CD4-positive, alpha-beta T cell treated with Interleukin-12 subunit alpha and Interleukin-12 subunit beta, for 1 hour (primary cell): ENCODE data around the gene CD86.

ENCODE experiments used
- DNase-seq: peaks from one replicate; pipeline ENCODE4 v3.0.0-alpha.2; 2020

Gene CD86

GRCh38 chr3:122063908-122064307 lies 8.7 kb downstream of the CD86 start:
- DNase-seq, result no peak

- no peak for DNase-seq
Observed at GRCh38 chr3:122064326-122064725, 9.2 kb downstream of the CD86 start.

DNA sequence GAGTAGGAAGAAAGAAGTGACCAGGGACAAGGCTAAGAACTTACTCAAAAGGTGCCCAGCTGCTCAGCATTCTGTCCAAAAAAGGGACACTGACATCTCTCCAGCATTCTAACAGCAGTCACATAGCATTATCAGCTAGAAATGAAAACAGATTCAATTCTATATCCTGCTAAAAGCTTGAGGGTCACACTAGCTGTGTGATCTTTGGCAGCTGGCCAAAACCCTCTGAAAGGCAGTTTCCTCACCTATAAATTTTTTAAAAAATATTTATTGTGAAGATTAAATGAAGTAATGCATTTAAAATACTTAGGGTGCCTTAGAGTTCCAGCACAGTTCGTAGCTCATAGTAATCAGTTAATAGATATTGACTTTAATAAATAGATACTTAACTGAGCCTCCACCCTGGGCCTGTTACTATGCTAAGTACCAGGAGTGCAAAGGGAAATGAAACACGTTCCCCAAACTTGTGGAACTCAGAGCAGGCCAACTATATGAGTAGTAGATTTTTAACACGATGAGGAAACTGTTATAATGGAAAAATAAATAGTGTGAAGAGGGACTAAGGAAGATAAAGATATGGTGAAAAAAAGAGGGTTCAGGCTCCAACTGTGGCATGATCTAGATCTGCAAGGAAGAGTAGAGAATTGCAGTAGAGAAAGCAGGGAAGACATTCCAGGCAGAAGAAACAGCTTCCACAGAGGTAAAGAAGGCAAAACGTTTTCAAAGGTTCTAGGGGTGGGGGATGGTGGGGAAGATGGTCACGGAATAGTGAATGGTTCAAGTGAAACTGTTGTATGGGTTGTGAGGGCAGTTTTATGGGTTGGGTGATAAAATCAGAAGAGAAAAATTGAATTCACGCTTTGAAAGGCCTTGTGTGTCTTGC lies 11.4 kb downstream of the CD86 start:
- no peak for DNase-seq

- DNase-seq, result no peak
Observed at GRCh38 chr3:122067214-122067550, 12.0 kb downstream of the CD86 start.

DNA sequence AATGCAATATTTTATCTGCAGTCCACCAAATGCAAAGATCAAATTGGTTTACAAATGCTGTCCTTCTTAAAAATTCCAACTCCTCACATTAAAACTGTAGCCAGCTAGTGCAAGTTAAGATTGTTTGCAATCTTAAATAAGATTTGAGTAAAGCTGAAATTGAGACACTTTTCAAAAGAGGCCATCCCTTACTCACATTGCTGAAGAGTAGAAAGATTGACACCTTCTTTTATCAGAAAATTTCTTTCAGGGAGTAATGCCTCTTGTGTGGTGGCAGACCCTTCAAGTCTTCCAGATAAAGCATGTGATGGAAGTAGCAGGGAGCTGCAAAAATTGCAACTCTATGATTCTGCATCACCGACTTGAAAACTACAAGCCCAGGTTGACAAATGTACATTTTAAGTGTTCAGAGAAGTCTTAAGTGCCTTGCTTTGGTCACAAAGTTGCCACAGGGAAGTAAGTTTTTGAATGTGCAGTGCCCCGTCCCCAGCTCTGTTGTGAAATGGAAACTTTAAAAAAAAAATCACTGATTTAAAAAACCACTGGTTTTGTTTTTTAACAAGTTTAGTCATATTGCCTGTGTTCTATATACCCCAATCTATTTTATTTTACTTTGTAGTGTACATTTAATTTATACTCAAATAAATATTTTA lies 12.6 kb downstream of the CD86 start:
- DNase-seq, result no peak

- peak; percentile 17 for DNase-seq
Observed at GRCh38 chr3:122074621-122075265, 19.6 kb downstream of the CD86 start.

GRCh38 chr3:122076491-122077292 lies 21.5 kb downstream of the CD86 start:
- DNase-seq, result no peak

DNA sequence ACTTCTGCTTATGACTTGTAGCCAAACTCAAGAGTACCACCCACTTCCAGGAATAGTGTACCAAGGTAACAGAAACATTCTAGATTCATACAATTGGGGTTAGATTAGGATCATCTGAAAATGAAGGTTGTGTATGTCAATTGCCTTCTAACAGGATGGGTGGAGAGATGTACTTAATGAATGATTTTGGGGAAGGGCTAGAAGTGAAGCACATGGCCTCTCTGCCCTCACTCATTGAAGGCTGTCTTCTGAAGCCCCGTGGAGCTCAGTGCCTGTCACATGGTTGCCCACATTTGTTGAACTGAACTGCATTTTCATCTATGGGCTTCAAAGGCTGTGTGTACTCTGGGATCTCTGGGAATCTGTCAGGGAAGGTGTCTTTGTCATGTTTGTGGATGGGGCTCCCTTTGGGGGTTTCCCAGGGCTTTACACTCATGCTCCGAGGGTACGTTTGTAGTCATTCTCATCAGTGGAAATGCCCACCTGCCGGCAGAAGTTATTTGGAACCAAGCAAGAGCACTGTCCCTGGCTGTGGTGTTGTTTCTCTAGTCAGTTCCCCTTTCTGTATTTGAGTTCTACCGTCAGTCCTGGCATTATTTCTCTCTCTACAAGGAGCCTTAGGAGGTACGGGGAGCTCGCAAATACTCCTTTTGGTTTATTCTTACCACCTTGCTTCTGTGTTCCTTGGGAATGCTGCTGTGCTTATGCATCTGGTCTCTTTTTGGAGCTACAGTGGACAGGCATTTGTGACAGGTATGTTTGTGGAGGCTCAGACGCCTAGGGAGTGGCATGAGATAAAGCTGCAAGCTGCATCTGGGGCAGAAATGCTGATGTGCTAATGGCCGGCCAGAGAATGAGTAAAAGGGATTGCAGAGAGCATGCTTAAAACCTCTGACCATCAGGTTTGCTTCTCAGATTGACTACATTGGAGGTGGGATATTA lies 22.4 kb downstream of the CD86 start:
- no peak for DNase-seq

GRCh38 chr3:122078235-122078935 lies 23.2 kb downstream of the CD86 start:
- no peak for DNase-seq

DNA sequence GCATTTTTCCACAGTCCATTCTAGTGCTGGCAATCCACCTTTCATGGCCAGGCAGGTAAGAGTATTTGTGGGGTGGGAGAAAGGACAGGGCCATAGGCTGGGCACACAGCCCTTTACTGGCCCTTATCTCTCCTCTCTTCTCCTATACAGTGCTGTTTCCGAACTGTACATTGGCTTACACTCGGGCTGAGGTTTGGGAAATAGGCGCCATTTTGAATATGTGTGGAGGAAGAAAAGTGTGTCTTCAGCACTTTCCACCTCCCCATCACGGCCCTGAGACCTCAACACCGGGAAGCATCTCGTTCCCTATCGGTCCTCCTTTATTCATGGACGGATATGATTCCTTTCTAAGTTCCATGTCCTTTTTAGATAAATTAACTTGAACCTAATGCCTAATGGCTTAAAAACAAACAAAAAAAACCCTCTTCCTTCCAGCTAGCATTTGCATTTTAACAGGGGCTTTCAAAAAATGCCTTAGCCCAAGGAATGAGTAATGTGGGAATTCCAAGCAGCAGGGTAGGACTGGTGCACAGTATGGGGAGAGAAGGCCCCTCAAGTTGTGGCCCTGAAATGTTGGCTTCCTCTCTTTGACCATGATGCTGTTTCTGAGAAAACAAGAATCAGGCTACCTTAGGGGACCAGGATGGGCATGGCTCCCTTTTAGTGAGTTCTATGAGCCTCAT lies 24.5 kb downstream of the CD86 start:
- DNase-seq, result no peak

DNA sequence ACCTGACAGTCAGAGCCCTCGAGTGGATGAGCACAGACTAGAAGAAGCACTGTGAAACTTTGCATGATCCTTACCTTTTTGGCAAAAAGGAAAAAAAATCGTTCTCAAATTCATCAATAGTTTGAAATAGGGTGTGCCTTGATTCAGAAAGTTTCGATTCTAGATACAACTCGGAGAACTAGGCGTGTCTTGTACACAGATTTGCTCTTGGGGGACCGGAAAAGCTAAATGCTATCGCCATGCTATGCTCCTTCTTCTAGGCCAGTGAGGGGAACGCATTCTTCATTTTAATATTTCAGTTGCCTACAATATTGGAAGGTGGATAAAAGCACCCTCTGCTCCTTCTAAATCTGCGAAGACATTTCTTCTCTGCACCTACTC lies 25.0 kb downstream of the CD86 start:
- DNase-seq, result no peak

- DNase-seq, result no peak
Observed at GRCh38 chr3:122081543-122082247, 26.5 kb downstream of the CD86 start.

DNA sequence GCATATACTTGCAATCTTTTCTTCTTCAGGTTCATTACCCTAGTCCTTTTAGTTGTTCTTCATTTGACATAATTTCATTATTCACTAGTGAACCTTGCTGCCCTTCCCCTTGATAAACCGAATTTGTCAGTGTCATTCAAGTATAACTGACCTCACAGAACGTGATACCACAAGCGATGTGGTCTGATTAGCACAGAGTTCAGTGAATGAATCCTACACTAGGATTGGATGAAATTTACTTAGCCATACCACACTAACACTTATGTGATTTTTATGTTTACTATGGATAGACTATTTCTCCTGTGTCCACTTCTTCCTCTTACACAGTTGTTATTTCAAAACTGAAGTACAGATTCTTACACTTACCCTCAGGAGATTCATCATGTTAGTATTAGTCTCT lies 27.2 kb downstream of the CD86 start:
- no peak for DNase-seq

GRCh38 chr3:122084799-122085198 lies 29.6 kb downstream of the CD86 start:
- DNase-seq, result no peak

DNA sequence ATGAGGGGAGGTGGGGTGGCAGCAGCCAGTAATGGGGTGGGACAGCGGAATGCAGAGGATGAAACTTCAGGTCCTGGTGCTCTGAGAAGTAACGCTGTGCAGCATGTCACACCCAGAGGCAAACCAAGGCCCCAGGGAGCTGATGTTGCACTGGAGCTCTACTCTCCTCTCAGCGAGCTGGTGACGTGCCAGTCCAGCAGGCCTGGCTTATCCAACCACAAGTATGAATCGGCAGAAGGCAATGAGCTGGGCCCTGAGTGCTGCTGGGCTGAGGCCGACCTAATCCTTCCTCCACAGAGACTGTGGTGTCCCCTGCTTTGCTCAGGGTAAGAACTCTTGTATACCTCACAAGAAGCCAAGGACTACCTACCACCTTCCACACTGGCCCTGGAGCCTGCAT lies 30.5 kb downstream of the CD86 start:
- no peak for DNase-seq

- DNase-seq, result no peak
Observed at GRCh38 chr3:122088531-122088930, 33.4 kb downstream of the CD86 start.

- no peak for DNase-seq
Observed at GRCh38 chr3:122091602-122092295, 36.6 kb downstream of the CD86 start.

- peak; percentile 36 for DNase-seq
Observed at GRCh38 chr3:122092460-122093165, 37.5 kb downstream of the CD86 start.

DNA sequence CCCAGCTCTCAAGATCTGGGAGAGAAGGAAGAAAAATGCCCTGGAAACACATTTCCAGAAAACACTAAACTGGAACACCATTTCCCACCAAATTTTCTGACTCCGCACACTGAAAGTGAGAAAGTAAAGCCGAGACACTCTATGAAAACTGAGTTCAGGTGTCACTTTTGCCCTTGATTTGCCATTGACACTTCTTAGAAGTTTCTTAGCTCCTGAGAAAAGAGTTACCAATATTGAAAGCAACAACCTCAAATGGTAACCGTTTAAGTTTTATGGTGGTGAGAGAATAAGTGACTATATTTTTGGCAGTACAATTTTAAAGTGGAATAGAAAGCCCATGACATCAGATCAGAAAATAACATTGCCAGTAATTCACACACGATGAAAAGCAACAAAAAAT lies 39.0 kb downstream of the CD86 start:
- DNase-seq, result no peak
